Fibroblast of villous mesenchyme (primary cell): ENCODE results near the gene PACSIN1. TPM values are rescaled to one million over a fixed set of nuclear protein-coding genes. Genes with fewer than 3 reads are reported as not detected.

Source experiments
- DNase-seq: peaks from one replicate; pipeline ENCODE4 v3.0.0-alpha.2; 2010; ENCODE audit warnings: low read depth
- H3K4me3 ChIP-seq: 2 replicates; pipeline ENCODE4 v1.5.1; 2011; ENCODE audit warnings: low read depth, mild to moderate bottlenecking, low read length
- total RNA-seq: library from RNA; depleted of rRNA; stranded (reverse); fragments of >200 nt; gene quantifications from 2 replicates; pipeline ENCODE4 v1.2.3, GENCODE V29; 2012
- TF ChIP-seq, protein P1 (sequence below): IDR thresholded peaks from 2 replicates; pipeline ENCODE4 v1.5.1; 2012; ENCODE audit warnings: low read depth, mild to moderate bottlenecking, low read length; ENCODE audit not compliant: insufficient read depth

Gene PACSIN1
- total RNA-seq, 1 donor: under 0.01 TPM

DNA sequence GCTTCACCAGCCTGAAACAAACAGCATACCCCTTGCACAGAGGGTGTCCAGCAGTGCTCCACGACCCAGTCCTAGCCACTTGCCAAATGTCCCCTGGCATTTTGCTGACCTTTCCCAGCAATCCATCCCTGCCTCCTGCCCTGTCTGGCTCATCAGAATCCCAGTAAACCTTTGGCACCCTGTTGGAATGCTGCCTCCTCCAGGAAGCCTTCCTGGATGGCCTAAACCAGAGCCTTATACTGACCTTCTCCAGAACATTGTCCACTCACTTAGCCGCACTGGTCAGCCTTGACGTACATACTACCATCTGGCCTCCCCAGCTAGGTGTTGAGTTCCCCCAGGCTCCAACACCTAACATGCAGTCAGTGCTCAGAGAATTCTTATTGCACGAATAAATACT, 2.0 kb upstream of the PACSIN1 start:
- DNase-seq: no peak
- TF ChIP-seq, protein P1, sequence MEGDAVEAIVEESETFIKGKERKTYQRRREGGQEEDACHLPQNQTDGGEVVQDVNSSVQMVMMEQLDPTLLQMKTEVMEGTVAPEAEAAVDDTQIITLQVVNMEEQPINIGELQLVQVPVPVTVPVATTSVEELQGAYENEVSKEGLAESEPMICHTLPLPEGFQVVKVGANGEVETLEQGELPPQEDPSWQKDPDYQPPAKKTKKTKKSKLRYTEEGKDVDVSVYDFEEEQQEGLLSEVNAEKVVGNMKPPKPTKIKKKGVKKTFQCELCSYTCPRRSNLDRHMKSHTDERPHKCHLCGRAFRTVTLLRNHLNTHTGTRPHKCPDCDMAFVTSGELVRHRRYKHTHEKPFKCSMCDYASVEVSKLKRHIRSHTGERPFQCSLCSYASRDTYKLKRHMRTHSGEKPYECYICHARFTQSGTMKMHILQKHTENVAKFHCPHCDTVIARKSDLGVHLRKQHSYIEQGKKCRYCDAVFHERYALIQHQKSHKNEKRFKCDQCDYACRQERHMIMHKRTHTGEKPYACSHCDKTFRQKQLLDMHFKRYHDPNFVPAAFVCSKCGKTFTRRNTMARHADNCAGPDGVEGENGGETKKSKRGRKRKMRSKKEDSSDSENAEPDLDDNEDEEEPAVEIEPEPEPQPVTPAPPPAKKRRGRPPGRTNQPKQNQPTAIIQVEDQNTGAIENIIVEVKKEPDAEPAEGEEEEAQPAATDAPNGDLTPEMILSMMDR: no peak
- no peak overlapping the region for H3K4me3 ChIP-seq

DNA sequence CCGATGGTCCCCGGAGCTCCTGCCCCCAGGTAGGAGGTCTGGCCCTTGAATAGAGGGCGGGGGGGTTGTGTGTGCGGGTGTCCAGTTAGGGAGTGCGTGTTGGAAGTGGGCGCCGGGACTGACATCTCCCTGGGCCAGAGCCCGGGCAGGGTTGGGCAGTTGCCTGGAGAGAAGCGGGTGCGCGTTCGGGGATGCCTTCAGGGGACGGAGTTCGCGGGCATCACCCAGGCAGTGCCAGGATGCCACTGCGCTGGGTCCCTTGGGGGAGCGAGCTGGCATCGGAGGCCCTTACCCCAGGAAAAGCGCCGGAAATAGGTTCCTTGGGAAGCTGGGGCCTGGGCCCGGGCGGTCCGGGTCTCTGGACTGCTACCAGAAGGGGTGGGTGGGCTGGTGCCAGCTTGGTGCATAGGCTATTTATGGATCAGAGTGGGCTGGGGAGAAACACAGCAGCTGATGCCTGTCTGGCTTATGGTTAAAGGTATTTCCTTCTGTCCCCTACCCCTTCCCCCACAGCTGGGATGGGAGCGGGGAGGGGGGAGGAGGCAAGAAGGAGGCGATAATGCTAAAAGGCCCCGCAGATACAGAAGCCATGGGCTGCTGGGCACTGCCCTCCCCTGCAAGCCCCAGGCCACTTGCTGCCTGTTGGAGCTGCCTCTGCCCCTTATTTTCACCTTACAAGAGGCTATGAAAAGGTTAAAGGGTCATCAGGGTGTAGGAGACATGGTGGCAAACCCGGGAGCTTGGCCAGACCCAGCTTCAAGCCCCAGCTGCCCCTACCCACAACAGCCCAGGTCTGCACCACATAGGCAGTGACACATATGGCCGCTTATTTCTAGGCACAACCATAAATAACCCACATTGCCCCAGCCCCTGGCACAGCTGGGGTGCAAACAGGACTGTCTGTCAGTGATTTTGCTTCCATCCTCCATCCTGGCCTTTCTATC, 638 bp downstream of the PACSIN1 start:
- TF ChIP-seq, protein P1: no peak
- DNase-seq: no peak
- no peak overlapping the region for H3K4me3 ChIP-seq

DNA sequence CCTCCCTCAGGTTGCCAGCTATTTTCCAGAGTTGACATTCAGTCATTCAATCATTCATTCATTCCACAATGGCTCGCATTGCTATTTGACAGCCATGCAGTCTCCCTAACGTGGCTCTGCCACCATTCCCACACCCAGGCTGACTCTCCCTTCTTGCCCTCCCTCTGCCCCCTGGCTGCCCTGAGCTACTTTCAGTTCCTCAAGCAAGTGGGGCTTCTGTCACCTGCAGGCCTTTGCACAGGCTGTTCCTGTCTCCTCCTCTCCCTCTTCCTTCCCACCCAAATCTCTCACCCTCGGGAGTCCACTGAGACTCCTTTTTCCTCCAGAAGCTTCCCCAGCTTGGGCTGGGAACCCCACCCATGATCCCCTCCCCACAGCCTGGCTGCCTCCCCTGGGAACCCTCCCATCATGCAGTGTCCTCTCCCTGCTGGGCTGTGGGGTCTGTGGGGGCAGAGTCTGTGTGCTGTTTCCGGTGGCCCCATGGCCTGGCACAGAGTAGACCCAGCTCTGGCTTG, 2.6 kb downstream of the PACSIN1 start:
- DNase-seq: no peak
- TF ChIP-seq, protein P1: no peak
- no peak overlapping the region for H3K4me3 ChIP-seq

DNA sequence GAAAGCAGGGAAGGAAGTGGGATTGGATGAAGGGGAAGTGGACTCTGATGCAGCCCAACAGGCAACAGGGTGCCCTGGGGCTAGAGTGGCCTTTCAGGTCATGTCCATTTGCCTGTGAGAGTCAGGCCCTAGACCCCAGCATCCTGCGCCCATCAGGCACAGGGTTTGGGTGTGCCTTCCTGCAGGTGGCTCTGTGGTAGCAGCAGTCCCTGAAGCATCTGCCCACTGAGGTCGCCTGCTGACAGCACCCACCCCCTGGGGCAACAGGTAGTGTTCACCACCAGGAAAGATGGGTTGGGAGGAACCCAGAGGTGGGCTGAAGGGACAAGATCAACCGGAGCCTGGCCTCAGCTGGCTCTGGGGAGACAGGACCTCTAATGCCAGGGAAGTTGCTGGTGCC, 3.6 kb downstream of the PACSIN1 start:
- H3K4me3 ChIP-seq: no peak overlapping the region
- TF ChIP-seq, protein P1: no peak
- DNase-seq: no peak

DNA sequence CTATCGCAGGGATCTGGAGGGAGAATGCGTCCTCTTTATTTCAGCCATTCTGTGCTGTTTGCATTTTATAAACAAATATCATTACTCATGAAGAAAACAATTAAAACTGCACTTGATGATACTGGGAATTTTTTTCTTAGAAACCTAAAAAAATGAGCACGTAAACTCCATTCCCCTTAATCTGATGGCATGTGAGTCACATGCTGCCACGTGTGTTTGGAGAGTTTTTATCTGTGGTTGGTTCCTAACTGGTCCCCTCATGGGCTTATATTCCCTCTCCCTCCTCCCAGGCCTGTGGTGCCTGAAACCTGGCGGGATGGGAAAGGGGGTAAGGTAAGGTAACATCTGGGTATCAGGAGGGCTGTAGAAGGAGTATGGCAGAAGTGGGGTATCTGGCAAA, 6.5 kb downstream of the PACSIN1 start:
- TF ChIP-seq, protein P1: no peak
- H3K4me3 ChIP-seq: no peak overlapping the region
- no peak for DNase-seq

DNA sequence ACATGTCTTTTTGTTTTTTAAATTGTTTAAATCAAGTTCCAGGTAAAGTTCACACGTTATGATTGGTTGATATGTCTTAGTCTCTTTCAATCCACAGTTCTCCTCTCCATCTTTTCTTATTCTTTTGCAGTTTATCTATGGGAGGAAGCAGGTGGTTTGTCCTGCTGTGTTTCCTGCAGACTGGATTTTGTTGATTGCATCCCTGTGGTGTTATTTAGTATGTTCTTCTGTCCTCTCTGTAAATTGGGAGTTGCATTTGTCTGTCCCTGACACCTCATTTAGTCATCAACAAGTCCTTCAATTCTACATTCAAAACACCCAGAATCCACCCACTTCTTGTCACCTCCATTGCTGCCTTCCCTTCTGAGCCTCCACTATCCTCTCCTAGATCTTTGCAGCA, 8.1 kb downstream of the PACSIN1 start:
- TF ChIP-seq, protein P1: no peak
- no peak for DNase-seq
- H3K4me3 ChIP-seq: no peak overlapping the region

DNA sequence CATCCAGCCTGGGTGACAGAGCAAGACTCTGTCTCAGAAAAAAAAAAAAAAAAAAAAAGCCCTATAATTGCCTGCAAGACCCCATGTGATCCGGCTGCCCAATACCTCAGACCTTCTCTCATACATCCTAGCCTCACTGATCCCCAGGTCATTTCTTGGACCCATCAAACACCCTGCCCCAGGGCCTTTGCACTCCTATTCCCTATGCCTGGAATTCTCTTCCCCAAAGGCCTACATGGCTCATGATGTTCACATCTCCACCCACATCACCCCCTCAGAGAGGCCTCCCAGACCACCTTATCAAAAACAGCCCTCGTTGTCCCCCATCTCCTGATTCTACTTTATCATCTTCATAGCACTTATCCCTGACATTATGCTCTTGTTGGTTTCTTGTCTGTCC, 8.9 kb downstream of the PACSIN1 start:
- H3K4me3 ChIP-seq: no peak overlapping the region
- TF ChIP-seq, protein P1: no peak
- DNase-seq: no peak
